HG02840 (cell line): ENCODE data around the gene OR1A1.
"Not testable (repeated sequence)": the region's sequence is repeated elsewhere in the genome, so short reads cannot be mapped to it uniquely, and the experiment has no call there.

ENCODE experiments used
- ATAC-seq: cut with Tn5 transposase; IDR thresholded peaks from one replicate; pipeline ENCODE4 v1.9.1; 2021; ENCODE audit warnings: mild to moderate bottlenecking, moderate library complexity, moderate number of reproducible peaks; ENCODE audit not compliant: unreplicated experiment, low FRiP score

OR1A1 gene

DNA sequence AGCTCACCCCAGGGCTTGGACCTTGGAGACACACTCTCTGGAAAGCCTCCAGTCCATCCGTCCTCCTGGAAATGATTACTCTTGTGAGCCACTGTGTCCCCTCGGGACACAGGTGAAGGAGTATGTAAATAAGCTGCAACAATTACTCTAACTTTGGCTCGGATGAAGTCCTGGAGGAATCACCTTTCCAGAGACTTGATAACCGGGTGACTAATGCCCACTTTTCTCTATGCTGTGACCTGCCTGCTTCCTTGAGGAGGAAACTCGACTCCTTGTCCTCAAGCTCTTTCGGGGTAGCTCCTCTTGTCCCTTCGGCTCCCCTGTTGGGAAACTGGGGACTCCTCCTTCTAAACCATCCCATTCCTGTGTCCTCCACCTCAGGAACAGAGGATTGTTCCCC, at the start of gene OR1A1:
Gene OR1A1 (plus strand): TSS at position 301 of the 400 bp plus-strand sequence. CDS start 7,954 bp downstream, outside the sequence.
- ATAC-seq, result no peak

DNA sequence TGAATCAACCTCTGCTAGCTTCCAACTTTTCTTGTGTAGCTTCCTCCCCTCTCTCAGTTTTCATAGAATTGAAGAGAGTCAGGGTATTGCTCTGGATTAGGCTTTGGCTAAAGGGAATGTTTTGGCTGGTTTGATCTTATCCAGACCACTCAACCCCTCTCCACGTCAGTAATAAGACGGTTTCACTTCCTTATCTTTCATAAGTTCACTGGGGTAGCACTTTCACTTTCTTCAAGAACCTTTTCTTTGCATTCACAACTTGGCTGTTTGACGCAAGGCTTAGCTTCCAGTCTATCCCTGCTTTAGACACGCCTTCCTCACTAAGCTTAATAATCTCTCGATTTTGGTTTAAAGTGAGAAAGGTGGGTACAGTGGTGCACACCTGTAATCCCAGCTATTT, 39.9 kb upstream of the OR1A1 start:
- ATAC-seq, result no peak

DNA sequence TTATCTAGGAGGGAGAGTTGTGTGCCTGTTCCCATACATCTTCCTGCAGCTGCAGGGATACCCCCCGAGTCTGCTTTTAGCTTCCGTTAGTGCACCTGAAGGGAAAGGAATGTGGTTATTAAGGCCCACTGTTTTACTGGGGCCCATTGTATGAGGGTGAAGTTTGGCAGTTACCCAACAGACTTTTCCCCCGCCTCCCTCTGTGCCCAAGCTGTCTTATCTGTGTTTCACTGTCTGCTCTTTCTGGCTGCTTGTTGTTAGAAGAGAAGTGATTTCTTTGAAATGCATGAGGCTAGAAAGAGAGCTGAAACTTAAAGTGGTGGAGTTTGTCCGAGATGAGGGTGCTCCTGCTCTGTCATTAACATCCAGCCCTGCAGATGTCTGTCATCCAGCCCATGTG, 17.5 kb upstream of the OR1A1 start:
- ATAC-seq, result no peak

- ATAC-seq, result no peak
Measured at GRCh38 chr17:3197219-3197618, 10.2 kb upstream of the OR1A1 start, which contains the start of gene OR1A2. OR1A2 (plus strand) TSS chr17:3197519; CDS start chr17:3197519, 0 bp downstream.

DNA sequence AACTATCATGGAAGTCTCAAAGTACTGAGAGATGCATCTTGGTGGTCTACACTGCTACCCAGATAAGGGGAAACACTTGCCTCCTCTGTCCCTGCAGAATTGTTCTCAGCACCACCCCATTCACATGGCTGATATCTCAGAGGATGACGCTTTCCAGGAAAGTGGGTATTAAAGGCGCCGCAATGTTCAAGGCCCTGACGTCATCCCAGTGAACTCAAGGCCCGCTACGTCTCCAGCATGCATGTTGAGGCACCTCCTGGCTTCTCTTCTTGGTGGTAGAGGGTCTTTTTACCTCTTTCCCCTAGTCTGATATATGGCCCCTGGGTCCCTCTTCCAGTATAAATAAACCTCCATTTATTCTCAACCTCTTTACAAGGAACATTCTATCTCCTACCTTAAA, 1.0 kb downstream of the OR1A1 start:
- no peak for ATAC-seq

DNA sequence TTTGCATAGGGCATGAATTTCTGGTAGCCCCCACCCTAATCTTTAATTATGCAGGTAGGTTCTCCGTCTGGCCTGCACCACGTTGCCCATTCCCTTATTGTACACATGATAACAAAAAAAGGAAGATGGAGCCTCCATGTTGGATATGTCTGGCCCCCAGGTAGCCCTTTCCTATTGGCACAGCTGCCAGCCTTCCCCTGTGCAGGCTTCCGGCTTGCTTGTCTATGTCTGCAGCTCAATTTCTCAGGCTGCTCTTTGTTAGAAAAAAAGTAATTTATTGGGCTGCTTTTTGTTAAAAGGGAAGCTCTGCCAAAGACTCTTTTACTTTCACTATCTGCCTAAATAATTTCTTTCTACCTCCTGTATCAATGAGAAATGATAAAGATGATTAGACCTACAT, 5.5 kb downstream of the OR1A1 start:
- ATAC-seq, result no peak

GRCh38 chr17:3213587-3213986, 6.1 kb downstream of the OR1A1 start:
- no peak for ATAC-seq

GRCh38 chr17:3219978-3220377, 12.5 kb downstream of the OR1A1 start:
- ATAC-seq, result not testable (repeated sequence)

GRCh38 chr17:3221850-3222249, 14.4 kb downstream of the OR1A1 start:
- no peak for ATAC-seq

DNA sequence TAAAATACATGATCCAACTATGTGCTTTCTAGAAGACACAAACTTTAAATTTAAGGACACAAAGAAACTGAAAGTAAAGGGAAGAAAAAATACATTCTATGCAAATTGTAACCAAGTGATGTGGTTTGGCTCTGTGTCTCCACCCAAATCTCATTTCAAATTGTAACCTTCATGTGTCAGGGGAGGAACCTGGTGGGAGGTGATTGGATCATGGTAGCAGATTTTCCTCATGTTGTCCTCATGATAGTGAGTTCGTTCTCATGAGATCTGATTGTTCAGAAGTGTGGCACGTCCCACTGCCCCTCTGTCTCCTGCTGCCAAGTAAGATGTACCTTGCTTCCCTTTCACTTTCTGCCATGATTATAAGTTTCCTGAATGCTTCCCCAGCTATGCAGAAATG, 15.0 kb downstream of the OR1A1 start:
- no peak for ATAC-seq

DNA sequence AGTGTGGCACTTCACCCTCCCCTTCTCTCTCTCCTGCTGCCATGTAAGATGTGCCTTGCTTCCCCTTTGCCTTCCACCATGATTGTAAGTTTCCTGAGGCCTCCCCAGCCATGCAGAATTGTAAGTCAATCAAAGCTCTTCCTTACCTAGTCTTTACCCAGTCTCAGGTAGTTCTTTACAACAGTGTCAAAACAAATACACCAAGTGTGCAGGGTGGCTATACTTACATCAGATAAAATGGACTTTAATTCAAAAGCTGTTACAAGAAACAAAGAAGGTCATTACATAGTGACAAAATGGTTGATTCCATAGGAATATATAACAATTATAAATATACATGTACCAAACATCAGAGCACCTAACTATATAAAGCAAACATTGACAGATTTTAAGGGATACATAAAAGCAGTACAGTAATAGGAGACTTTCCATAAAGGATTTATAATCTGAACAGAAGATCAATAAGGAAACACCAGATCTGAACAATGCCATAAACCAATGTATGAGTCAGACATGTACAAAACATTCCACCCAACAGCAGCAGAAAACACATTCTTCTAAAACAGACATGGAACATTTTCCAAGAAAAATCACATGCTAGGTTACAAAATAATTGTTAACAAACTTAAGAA, 17.4 kb downstream of the OR1A1 start:
- not testable (repeated sequence) for ATAC-seq

DNA sequence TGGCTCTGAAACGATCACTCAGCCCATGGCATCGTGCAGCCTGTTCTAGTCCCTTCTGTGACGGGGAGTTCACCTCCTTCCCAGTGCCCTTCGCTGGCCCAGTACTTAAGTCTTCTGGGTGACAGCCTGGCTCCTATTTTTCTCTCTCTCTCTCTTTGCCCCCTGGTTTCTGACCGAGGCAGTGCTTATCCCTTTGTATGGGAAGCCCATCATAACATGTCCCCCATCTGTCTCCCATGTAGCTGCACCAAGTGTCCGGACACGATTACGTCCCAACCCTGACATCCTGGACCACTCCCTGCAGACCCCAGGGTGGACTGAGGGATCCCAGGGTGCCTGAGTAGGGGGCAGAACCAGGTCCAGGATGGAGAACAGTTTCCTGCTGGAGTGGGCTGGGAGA, 24.8 kb downstream of the OR1A1 start:
- ATAC-seq, result not testable (repeated sequence)

DNA sequence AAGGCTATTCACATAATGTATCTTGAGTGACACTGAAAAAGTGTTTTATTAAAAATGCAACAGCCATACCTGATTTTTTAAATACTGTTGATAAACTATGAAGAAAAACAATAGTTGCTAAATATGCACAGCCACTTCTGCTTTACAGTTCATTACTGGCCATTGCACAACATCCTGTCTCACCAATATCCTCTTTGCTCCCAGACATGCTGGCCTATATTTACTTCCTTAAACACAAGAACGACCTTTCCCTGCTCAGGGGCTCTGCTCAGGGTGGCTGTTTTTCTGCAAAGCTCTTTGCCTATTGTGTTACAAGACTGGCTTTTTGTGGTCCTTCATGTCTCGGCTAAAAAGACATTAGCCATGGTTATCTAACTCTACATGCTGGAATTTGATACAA, 31.2 kb downstream of the OR1A1 start:
- ATAC-seq, result not testable (repeated sequence)

- not testable (repeated sequence) for ATAC-seq
Measured at GRCh38 chr17:3241044-3241443, 33.6 kb downstream of the OR1A1 start.

DNA sequence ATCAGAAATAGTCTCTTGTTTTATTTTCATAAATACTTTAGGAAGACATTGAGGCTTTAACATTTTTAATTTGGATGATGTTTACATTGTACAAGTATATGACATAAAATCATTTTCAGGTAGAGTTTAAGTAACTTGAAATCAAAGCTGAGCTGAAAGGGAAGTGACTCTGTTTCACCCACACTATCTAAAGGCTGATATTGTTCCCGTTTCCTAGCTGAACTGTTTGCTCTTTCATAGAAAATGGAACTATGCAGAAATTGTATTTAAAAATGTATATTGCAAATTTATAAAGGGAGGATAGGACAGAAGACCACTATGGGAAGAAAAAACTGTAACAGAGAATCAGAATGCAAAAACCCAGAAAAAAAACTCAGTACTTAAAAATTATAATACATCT, 37.4 kb downstream of the OR1A1 start:
- ATAC-seq, result not testable (repeated sequence)

- ATAC-seq, result not testable (repeated sequence)
Measured at GRCh38 chr17:3249013-3249412, 41.5 kb downstream of the OR1A1 start.

GRCh38 chr17:3256575-3256974, 49.1 kb downstream of the OR1A1 start:
- ATAC-seq, result no peak

GRCh38 chr17:3260163-3260562, 52.7 kb downstream of the OR1A1 start:
- no peak for ATAC-seq

DNA sequence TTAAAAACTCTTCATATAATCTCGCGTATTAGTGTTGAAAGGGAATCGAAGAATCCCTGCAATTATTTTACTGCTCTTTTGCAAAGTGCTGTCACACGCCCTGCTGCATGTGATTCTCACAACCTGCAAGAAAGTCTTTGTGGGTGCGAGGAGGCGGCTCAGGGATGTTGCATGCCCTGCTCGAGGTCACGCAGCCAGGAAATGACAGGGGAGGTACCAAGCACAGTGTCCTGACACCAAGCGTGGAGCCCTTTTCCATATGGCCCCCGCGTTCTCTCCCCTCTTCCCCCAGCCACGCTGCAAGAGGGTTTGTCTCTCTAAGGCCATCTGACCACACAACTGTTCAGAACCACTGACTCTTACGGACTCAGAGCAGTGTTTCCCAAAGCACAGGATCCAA, 53.1 kb downstream of the OR1A1 start:
- ATAC-seq, result no peak
